Common myeloid progenitor, CD34-positive (primary cell): Measurements from ENCODE around the gene NT5C3A.

ENCODE experiments used
- CTCF ChIA-PET: fragments of 350-600 bp; sonication (Branson Sonifier 250); formaldehyde crosslinking; loops from one replicate; lab custom pipeline; 2021; ENCODE audit warnings: antibody characterized with exemption; lab: Charles Lee
- POLR2A ChIA-PET: fragments of 350-600 bp; sonication (Branson Sonifier 250); formaldehyde crosslinking; loops from one replicate; lab custom pipeline; 2021; ENCODE audit warnings: antibody characterized with exemption; lab: Charles Lee
- DNase-seq, 3 donors: peaks; one replicate each; pipeline versions ENCODE4 v3.0.0 to v3.0.0-alpha.2; 2013
- H3K27ac ChIP-seq, 2 experiments: 1 replicate in 1 of 2; 2 replicates in 1 of 2; pipeline ENCODE4 v1.7.0; 2013; ENCODE audit warnings: inconsistent platforms in 2 of 2, low read length in 2 of 2, mild to moderate bottlenecking in 2 of 2, low read depth in 1 of 2, moderate library complexity in 1 of 2; ENCODE audit not compliant: severe bottlenecking in 2 of 2, insufficient read depth in 1 of 2, poor library complexity in 1 of 2
- H3K27me3 ChIP-seq, 5 experiments: replicated peaks in 2 of 5; 1 replicate in 3 of 5; 2 replicates in 2 of 5; pipeline versions ENCODE4 v1.6.1 to v1.7.0; 2013; ENCODE audit warnings: low read length in 4 of 5, mild to moderate bottlenecking in 2 of 5, moderate library complexity in 2 of 5, inconsistent platforms in 1 of 5; ENCODE audit not compliant: insufficient read depth in 5 of 5, control insufficient read depth in 4 of 5
- H3K36me3 ChIP-seq, 4 experiments: 1 replicate in 2 of 4; 2 replicates in 2 of 4; pipeline versions ENCODE4 v1.6.1 to v1.7.0; 2013; ENCODE audit warnings: low read length in 3 of 4, control low read depth in 1 of 4, mild to moderate bottlenecking in 1 of 4; ENCODE audit not compliant: control insufficient read depth in 4 of 4, insufficient read depth in 4 of 4
- H3K4me1 ChIP-seq, 4 experiments: 1 replicate in 3 of 4; 2 replicates in 1 of 4; pipeline versions ENCODE4 v1.6.1 to v1.7.1; 2013; ENCODE audit warnings: low read length in 3 of 4, mild to moderate bottlenecking in 3 of 4, control low read depth in 1 of 4, inconsistent platforms in 1 of 4, moderate library complexity in 1 of 4; ENCODE audit not compliant: control insufficient read depth in 4 of 4, insufficient read depth in 4 of 4; ENCODE audit errors: control extremely low read depth in 1 of 4
- H3K4me3 ChIP-seq, 7 experiments: 1 replicate in 4 of 7; 2 replicates in 3 of 7; pipeline versions ENCODE4 v1.5.1 to v1.7.0; 2013; ENCODE audit warnings: mild to moderate bottlenecking in 7 of 7, low read length in 6 of 7, moderate library complexity in 6 of 7, inconsistent platforms in 2 of 7, low read depth in 2 of 7, control low read depth in 1 of 7; ENCODE audit not compliant: insufficient read depth in 4 of 7, control insufficient read depth in 1 of 7; ENCODE audit errors: extremely low read depth in 1 of 7
- H3K9me3 ChIP-seq, 5 experiments: 1 replicate in 4 of 5; 2 replicates in 1 of 5; pipeline versions ENCODE4 v1.6.1 to v1.7.1; 2013; ENCODE audit warnings: low read length in 4 of 5, mild to moderate bottlenecking in 2 of 5, inconsistent platforms in 1 of 5, low read depth in 1 of 5, moderate library complexity in 1 of 5; ENCODE audit not compliant: control insufficient read depth in 4 of 5, insufficient read depth in 2 of 5; ENCODE audit errors: control extremely low read depth in 1 of 5
- WGBS: methylation state at CpG from one replicate; pipeline ENCODE4 v1.1.5; 2013; ENCODE audit not compliant: insufficient coverage; 5-methylcytosine and 5-hydroxymethylcytosine counted together

The NT5C3A gene

DNA sequence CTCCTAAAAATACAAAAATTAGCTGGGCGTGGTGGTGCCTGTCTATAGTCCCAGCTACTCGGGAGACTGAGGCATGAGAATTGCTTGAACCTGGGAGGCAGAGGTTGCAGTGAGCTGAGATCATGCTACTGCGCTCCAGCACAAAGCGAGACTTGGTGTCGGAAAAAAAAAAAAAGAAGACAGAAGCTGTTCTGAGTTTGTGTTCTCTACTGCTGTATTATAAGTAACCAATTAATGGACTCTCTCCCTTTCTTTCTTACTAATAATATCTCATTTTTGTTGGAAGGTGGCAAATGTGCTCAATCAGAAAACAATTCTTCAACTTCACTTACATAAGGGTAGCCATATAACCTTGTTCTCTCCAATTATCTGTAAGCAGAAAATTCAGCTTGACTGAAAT, 7.4 kb downstream of the NT5C3A start:
- no peaks in the 10 kb centered on the region for H3K9me3 ChIP-seq
- ChIA-PET POLR2A (no interaction called here), CTCF (interaction anchor here (0.6 to 2.8 kb wide), 4 partner anchors 15 to 336 kb away, joined by 3 to 22 read pairs (median 3); no protein-coding TSS in a partner anchor)
- peak overlapping the region in 1 of 7 experiments; percentile 23 for H3K4me3 ChIP-seq
- peak overlapping the region; percentile 85 to 91 for H3K27ac ChIP-seq
- DNase-seq = no peak
- peaks cover 0 to 18% (median 2%) of the 10 kb centered on the region in 4 experiments for H3K36me3 ChIP-seq
- peaks cover 25 to 84% (median 65%) of the 10 kb centered on the region in 4 experiments for H3K4me1 ChIP-seq
- 83% methylated on average over 1 of the region's 5 CpGs for WGBS
- H3K27me3 ChIP-seq = no peaks in the 10 kb centered on the region

GRCh38 chr7:33054261-33054964, 8.2 kb downstream of the NT5C3A start:
- no CpG with 5 or more reads among the region's 2 CpGs for WGBS
- POLR2A ChIA-PET = interaction anchor here (1.0 to 1.4 kb wide), 2 partner anchors 8 to 171 kb away, joined by 3 to 7 read pairs; partner anchors contain the start of gene NT5C3A
- Histone ChIP-seq H3K9me3 (no peaks in the 10 kb centered on the region), H3K4me1 (peaks cover 26 to 84% (median 64%) of the 10 kb centered on the region in 4 experiments), H3K4me3 (peak overlapping the region in 4 of 7 experiments; percentile 23 to 61 (median 48)), H3K27ac (peak overlapping the region; percentile 85 to 91), H3K27me3 (no peaks in the 10 kb centered on the region), H3K36me3 (peaks cover 0 to 12% (median 0%) of the 10 kb centered on the region in 4 experiments)
- peak; percentile 76 to 95 (median 90) for DNase-seq
- CTCF ChIA-PET = interaction anchor here (0.8 to 3.8 kb wide), 7 partner anchors 7 to 54 kb away, joined by 3 to 26 read pairs (median 4); partner anchors contain the start of genes NT5C3A and RP9

GRCh38 chr7:33053721-33054120, 8.9 kb downstream of the NT5C3A start:
- Histone ChIP-seq H3K4me1 (peaks cover 33 to 81% (median 62%) of the 10 kb centered on the region in 4 experiments), H3K27ac (peak overlapping the region; percentile 85 to 91), H3K36me3 (peaks cover 0 to 9% (median 0%) of the 10 kb centered on the region in 4 experiments), H3K27me3 (no peaks in the 10 kb centered on the region), H3K9me3 (no peaks in the 10 kb centered on the region), H3K4me3 (peak overlapping the region in 5 of 7 experiments; percentile 23 to 61 (median 38))
- ChIA-PET CTCF (interaction anchor here (0.9 to 3.8 kb wide), 8 partner anchors 8 to 208 kb away, joined by 3 to 26 read pairs (median 5); partner anchors contain the start of genes NT5C3A and RP9), POLR2A (interaction anchor here (1.0 to 1.4 kb wide), 2 partner anchors 9 to 170 kb away, joined by 3 to 7 read pairs; partner anchors contain the start of gene NT5C3A)
- no CpG with 5 or more reads among the region's 1 CpG for WGBS
- DNase-seq = peak; percentile 88 to 96 (median 91)

GRCh38 chr7:33050535-33051318, 11.8 kb downstream of the NT5C3A start:
- ChIA-PET POLR2A (interaction anchor here (0.6 kb wide), 1 partner anchor 557 kb away, joined by 5 read pairs; no protein-coding TSS in a partner anchor), CTCF (interaction anchor here (1.6 to 3.8 kb wide), 4 partner anchors 11 to 87 kb away, joined by 4 to 26 read pairs (median 8); partner anchors contain the start of genes NT5C3A and RP9)
- H3K27me3 ChIP-seq = no peaks in the 10 kb centered on the region
- peak overlapping the region; percentile 29 to 91 for H3K27ac ChIP-seq
- WGBS = 0% methylated on average over 1 of the region's 1 CpG
- H3K36me3 ChIP-seq = peaks cover 0 to 4% (median 0%) of the 10 kb centered on the region in 4 experiments
- DNase-seq = peak; percentile 71 to 82 (median 75)
- H3K9me3 ChIP-seq = no peaks in the 10 kb centered on the region
- H3K4me1 ChIP-seq = peaks cover 39 to 74% (median 55%) of the 10 kb centered on the region in 4 experiments
- peak overlapping the region in 6 of 7 experiments; percentile 19 to 71 (median 55) for H3K4me3 ChIP-seq

GRCh38 chr7:33048704-33049103, 13.9 kb downstream of the NT5C3A start:
- ChIA-PET POLR2A (no interaction called here), CTCF (interaction anchor here (1.1 to 2.1 kb wide), 10 partner anchors 9 to 248 kb away, joined by 3 to 12 read pairs (median 6); no protein-coding TSS in a partner anchor)
- WGBS = no CpG with 5 or more reads among the region's 1 CpG
- Histone ChIP-seq H3K27ac (no peak overlapping the region), H3K36me3 (no peaks in the 10 kb centered on the region), H3K9me3 (no peaks in the 10 kb centered on the region), H3K4me3 (no peak overlapping the region), H3K27me3 (no peaks in the 10 kb centered on the region), H3K4me1 (peaks cover 27 to 63% (median 44%) of the 10 kb centered on the region in 4 experiments)
- no peak for DNase-seq

DNA sequence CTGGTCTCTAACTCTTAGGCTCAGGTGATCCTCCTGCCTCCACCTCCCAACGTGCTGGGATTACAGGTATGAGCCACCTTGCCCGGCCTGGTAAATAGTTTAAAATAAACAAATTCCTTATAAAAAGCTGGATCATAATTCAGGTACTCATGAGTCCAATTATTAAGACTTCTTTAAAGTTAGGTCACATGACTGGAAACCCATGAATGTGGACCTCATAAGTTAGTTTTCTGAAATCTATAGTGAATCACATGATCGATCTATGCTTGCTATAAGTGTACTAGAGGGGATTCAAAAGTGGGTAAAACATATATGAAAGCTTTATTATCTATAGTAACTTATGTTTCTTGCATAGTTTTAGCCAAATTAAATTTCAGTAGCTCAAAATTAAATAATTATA, 14.3 kb downstream of the NT5C3A start:
- DNase-seq = no peak
- ChIA-PET POLR2A (no interaction called here), CTCF (interaction anchor here (1.1 to 2.1 kb wide), 5 partner anchors 12 to 248 kb away, joined by 3 to 9 read pairs (median 4); no protein-coding TSS in a partner anchor)
- peaks cover 26 to 63% (median 42%) of the 10 kb centered on the region in 4 experiments for H3K4me1 ChIP-seq
- H3K27ac ChIP-seq = no peak overlapping the region
- H3K4me3 ChIP-seq = no peak overlapping the region
- H3K9me3 ChIP-seq = no peaks in the 10 kb centered on the region
- no peaks in the 10 kb centered on the region for H3K27me3 ChIP-seq
- no CpG with 5 or more reads among the region's 3 CpGs for WGBS
- peaks cover 0 to 4% (median 0%) of the 10 kb centered on the region in 4 experiments for H3K36me3 ChIP-seq
